Left cardiac atrium (tissue), 4 donors: ENCODE measurements around the gene OPN5. TPM values are rescaled to one million over a fixed set of nuclear protein-coding genes. Genes with fewer than 3 reads are reported as not detected.
"Not testable (repeated sequence)": the region's sequence is repeated elsewhere in the genome, so short reads cannot be mapped to it uniquely, and the experiment has no call there.

Source experiments
- ATAC-seq, 2 donors: fragments of 200-7000 bp; cut with Tn5 transposase; one replicate each; pipeline ENCODE4 v1.9.1; 2020; ENCODE audit warnings: mild to moderate bottlenecking in 2 of 2, moderate library complexity in 2 of 2
- DNase-seq: peaks from one replicate; pipeline ENCODE4 v3.0.0-alpha.2; 2020
- intact Hi-C, 2 donors: fragments of 100-400 bp; cut with DNase I; formaldehyde crosslinking; loops; one replicate each; pipeline versions ENCODE4 v1.14.1 to v1.15.1; 2022 to 2023
- long read RNA-seq: library from polyadenylated mRNA; unstranded; transcript quantifications from one replicate; pipeline ENCODE4 v2.0.0, GENCODE V29; 2021
- total RNA-seq, 2 donors: library from RNA; stranded (reverse); fragmentation: NEBNext Ultra II Directional; extraction: Animal tissue kit (Norgen Biotek cat#: 25700); gene quantifications; one replicate each; pipeline ENCODE4 v1.2.1, GENCODE V29; 2021
- donor health status: DM: no; HTN: yes; CAD: no.
- donor health status: DM: no; HTN: yes; CAD: no; lungs with severe emphysema.
- donor health status: DM: yes; HTN: yes; CAD: no.
- donor health status: Dilated cardiomyopathy.

Gene OPN5, protein sequence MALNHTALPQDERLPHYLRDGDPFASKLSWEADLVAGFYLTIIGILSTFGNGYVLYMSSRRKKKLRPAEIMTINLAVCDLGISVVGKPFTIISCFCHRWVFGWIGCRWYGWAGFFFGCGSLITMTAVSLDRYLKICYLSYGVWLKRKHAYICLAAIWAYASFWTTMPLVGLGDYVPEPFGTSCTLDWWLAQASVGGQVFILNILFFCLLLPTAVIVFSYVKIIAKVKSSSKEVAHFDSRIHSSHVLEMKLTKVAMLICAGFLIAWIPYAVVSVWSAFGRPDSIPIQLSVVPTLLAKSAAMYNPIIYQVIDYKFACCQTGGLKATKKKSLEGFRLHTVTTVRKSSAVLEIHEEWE
- not detected for total RNA-seq
- long read RNA-seq, result 0 reads

DNA sequence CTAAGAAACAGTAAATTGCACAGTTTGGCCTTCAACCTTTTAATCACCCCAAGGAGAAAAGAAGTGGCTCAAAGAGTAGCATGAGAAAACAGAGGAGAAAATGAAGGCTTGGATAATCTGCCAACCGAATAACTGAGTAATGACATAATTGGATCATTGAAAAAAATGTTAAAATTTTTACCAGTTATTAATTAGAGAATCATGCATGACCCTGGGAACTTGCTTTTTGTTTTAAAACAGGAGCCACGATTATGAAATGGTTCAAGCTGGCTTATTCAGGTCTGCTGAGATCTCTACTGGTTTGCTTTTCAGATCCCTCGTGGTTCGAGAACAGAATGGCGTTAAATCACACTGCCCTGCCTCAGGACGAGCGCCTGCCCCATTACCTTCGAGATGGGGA lies at the start of gene OPN5:
TSS of gene OPN5 (plus strand) at position 301 of the 400 bp plus-strand sequence. CDS start at position 336, 35 bp downstream.
- DNase-seq (no peak), ATAC-seq (no peak)
- intact Hi-C loops, result loop anchor here in 1 of 2 donors (5.0 kb wide), 1 partner anchor 149 kb away; no protein-coding TSS in a partner anchor

DNA sequence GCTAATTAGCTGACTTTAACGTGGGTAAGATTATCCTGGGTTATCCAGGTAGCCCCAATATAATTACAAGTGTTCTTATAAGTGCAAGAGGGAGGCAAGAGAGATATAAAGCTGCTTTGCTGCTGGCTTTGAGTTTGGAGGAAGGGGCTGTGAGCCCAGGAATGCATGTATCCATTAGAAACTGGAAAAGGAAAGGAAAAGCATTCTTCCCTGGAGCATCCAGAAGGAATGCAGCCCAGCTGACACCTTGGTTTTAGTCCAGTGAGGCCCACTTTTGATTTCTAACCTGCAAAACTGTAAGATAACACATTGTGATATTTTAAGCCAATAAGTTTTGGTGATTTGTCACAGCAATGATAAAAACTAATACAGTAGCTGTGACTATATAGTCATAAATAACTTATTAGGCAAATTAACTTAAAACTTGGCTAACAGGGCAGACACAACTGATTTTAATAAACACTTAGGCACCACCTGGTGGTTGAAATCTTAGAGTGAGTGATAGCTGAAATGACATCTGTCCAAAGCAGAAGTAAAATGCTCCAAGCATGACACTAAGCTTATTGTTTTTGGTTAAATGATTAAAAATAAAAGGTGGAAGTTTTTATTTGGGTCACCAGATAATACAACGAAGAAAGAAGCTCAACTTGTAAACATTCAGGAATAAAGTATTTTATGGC lies 47.8 kb upstream of the OPN5 start:
- no peak for ATAC-seq

DNA sequence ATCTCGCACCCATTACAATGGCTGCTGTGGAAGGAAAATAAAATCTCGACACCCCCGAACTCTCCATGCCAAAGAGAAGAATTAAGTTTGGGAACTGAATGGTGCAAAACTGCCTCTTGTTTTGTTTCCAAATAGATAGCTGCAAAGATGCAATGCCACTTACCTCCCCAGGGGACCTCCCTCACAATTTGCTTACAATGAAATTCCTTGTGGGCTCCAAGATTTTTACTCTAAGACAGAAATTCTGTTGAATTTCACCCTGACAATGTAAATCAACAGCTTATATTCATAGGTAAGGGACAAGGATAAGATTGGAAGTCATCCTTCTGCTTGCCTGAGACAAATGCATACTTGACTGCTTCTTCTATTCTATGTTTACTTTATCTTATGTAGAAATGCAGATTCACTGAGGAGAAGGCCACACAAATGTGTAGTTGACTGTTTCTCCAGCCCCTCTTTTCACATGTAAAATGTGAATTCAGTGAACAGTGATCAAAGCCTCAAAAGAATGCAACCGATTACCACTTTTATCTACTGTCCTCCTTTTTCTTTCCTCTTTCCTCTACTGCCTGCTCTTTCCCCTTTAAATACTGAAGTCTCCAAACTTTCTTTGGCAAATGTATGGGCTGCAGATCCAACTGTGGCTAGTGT lies 46.9 kb upstream of the OPN5 start:
- intact Hi-C loops, result loop anchor here in 1 of 2 donors (1.0 to 2.0 kb wide), 2 partner anchors 104 to 320 kb away; no protein-coding TSS in a partner anchor
- no peak for DNase-seq
- no peak for ATAC-seq

More for the DNA sequence above, 47.8 kb upstream of the OPN5 start:
- intact Hi-C loops, result loop anchor here in 1 of 2 donors (1.0 to 2.0 kb wide), 2 partner anchors 103 to 319 kb away; no protein-coding TSS in a partner anchor
- no peak for DNase-seq

DNA sequence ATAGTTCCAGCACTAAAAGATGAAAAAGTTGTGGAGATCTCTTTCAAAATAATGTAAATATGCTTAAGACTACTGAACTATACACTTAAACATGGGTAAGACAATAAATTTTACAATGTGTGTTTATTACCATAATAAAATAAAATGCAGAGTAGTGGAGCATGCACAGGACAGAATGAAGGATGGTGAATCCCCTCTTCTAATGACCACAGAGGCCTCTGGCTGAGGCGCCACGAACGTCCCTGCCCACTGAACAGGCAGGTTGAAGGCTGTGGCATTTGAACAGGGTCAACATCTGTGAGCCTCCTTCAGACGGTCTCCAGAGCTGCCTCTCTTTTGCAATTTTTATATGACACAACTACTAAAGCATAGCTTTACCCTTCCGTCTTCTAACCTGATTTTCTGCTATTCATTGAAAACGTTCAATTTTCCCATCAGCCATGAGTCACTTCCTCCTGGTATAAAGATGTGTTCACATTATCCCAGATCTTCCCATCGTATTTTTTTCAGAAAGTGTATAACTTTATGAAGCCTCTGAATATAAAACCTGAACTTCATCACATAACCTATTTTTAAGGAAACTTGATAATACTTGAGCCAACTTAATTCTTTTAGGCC lies 45.6 kb upstream of the OPN5 start:
- intact Hi-C loops, result no loop called here
- ATAC-seq (no peak), DNase-seq (no peak)

DNA sequence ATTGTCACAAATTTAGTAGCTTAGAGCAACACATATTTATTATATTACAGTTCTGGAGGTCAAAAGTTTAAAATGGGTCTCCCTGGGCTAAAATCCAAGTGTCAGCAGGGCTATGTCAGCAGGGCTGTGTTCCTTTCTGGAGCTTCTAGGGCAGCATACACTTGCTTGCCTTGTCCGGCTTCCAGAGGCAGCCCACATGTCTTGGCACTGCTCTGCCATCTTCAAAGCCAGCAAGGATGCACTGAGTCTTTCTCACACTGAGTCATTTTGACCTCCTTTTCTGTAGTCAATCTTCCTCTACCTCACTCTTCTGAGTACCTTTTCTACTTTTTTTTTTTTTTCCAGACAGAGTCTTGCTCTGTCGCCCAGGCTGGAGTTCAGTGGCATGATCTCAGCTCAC lies 44.4 kb upstream of the OPN5 start:
- peak in 1 of 2 donors; percentile 75 for ATAC-seq
- DNase-seq, result no peak
- intact Hi-C loops, result no loop called here

DNA sequence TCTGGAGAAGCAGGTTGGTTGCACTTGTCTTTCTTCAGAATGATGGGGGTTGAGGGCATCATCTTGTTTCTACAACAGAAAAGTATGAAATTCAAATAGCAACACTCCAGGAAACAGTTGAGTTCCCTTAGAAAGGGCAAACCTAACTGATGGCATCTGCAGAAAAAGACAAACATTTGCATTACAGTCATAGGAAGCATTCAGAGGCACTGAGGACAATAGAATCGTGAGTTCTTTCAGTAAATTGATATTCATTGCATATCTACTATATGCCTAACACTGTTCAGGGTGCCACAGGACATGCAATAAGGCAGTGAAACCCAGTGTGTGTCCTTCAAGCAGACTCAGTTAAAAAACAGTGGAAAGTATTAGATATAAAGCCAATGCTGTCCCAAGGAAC lies 41.1 kb upstream of the OPN5 start:
- no peak for ATAC-seq
- intact Hi-C loops, result no loop called here
- DNase-seq, result no peak

DNA sequence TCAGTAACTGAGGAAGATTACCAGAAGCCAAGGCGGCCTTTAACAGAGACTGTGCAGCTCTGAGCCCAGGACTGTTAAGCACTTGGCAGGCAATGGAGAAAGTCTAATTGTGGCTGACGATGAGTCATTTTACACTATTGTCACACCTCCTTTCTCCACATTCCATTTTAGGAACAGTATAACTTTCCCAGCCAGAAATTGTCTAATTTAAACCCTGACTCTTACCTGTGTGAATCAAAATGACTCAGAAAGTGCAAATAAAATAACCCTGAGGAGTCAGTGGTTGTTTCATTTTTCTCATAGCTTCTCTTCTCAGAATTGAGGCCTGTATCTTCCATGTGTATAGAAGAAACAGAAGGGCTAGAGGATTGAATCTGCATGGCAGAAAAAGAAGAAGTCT lies 40.0 kb upstream of the OPN5 start:
- DNase-seq (no peak), ATAC-seq (peak; percentile 94 to 95)
- intact Hi-C loops, result no loop called here

DNA sequence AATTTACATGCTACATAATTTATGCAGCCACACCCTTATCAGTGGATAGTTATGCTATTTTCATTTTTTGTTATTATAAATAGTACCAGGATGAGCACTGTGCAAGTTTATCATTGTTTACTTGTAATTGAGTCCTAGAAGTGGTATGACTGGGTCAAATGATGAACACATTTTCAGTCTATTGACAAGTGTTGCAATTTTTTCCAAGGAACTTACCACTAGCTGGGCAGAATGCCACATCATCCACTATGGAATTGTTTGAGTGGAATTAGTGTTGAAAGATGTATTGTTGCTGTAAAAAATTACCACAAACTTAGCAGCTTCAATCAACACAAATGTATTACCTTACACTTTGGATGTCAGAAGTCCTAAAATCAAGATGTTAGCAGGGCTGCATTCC lies 38.1 kb upstream of the OPN5 start:
- intact Hi-C loops, result no loop called here
- no peak for ATAC-seq
- no peak for DNase-seq

DNA sequence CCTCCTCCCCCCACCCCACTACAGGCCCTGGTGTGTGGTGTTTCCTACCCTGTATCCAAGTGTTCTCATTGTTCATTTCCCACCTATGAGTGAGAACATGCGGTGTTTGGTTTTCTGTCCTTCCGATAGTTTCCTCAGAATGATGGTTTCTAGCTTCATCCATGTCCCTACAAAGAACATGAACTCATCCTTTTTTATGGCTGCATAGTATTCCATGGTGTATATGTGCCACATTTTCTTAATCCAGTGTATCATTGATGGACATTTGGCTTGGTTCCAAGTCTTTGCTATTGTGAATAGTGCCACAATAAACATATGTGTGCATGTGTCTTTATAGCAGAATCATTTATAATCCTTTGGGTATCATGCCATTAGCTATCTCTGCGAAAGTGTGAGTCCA lies 36.6 kb upstream of the OPN5 start:
- intact Hi-C loops, ATAC-seq, DNase-seq: not testable (repeated sequence)

DNA sequence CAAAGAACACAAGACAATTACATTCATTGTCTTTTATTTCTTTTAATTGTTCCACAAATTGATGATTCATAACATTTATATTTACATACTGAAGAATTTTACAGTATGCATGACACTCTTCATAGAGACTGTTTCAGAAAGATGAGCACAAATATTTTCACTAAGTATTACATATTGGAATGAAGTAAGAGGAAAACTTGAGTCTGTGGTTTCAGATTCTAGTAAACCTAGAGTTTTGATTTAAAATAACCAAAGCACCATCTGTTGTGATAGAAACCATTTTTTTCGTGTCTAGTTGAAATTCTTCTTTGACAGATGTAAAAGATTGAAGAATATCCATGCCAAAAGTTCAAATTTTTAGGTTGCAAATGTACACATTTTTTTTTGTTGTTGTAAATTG lies 32.1 kb upstream of the OPN5 start:
- intact Hi-C loops, result no loop called here
- DNase-seq (no peak), ATAC-seq (no peak)

DNA sequence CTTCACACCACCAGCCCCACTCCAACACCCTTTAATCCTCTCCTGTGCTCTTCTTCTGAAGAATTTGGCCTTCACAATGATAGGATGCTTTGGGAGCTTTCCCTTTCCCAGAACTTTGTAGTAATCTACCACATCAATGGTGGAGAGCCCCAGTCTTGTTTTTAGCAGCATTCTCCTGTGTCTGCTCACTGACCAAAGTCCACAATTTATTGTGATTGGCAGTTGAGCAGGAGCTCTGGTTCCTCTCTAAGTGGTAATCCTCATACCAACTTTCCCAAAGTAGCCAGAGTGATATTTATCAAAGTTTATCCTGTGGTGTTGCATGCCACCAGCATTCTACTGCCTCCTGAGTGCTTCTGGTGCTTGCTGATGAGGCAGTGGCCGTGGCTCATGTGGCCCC lies 29.0 kb upstream of the OPN5 start:
- ATAC-seq (no peak), DNase-seq (no peak)
- intact Hi-C loops, result no loop called here

DNA sequence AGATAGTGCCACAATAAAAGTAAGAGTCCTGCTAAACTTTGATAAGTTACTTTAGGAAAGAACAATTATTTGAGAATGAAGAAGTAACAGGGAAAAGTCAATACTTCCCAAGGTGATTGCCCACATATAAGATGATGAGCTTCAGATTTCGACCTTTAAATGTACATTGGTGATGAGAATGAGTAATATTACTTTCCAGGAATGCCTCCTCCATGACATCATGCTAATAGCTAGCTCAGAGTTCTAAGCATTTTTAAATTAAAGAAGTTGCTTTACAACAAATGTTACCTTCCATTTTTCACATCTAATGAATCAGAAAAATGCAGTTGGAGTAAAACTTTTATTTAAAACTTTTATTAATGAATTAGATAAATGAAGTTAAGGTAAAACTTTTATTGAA lies 22.5 kb upstream of the OPN5 start:
- intact Hi-C loops, result no loop called here
- DNase-seq, result no peak
- ATAC-seq, result no peak

DNA sequence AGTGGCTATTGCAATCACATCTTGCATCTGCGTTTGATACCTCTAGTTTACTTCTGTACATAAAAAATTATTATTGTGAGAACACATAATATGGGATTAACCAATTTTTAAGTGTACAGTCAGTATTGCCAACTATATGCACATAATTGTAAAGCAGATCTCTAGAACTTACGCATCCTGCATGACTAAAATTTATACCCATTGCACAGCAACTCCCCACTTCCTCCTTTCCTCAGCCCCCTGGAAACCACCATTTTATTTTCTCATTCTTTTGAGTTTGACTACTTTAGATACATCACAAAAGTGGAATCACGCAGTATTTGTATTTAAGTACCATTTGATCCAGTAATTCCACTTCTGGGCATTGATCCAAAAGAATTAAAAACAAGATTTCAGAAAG lies 19.3 kb upstream of the OPN5 start:
- intact Hi-C loops, result no loop called here
- no peak for ATAC-seq
- DNase-seq, result no peak

DNA sequence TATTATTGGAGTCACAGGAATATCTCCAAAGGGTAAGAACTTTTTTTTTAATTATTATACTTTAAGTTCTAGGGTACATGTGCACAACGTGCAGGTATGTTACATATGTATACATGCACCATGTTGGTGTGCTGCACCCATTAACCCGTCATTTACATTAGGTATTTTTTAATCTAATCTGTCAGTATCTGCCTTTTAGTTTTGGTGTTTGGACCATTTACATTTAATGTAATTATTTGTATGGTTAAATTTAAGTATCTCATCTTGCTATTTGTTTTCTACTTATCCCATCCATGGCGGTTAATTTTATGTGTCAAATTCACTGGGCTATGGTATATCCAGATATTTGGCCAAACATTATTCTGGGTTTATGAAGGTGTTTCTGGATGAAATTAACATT lies 15.4 kb upstream of the OPN5 start:
- intact Hi-C loops, result no loop called here
- ATAC-seq, result no peak
- no peak for DNase-seq

DNA sequence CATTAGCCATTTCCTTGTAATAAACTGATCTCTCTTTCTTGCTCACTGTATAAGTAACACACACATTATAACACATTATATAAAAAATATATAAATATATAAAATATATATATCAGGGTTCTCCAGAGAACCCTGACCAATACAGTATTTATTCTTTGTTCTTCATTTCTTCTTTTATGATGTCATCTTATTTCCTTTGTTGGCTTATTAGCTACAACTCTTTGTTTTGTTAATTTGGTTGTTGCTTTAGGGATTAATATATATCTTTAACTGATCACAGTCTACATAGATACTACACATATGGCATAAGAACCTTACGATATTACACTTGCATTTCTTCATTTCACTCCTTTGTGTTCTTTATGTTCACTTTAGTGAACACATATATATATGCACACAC lies 14.7 kb upstream of the OPN5 start:
- ATAC-seq, result no peak
- no peak for DNase-seq
- intact Hi-C loops, result no loop called here

DNA sequence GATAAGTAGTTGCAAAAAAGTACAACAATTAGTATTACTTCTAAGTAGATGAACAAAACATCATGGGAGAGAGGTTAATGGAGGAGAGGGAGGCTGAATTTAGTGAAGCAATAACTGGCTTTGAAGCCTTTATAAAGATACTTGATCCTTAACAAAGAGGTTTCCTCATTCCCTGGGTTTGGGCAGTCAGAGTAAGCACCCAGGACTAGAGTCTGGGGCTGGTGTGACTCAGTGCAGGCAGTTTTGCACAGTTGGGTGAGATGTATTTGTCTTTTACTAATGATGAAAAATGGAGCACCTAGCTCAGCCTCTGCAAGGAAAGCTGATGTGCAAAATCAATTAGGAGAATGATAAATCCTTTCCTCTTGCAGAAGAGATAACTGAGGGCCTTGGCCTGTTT lies 11.8 kb upstream of the OPN5 start:
- intact Hi-C loops, result no loop called here
- DNase-seq (no peak), ATAC-seq (no peak)

DNA sequence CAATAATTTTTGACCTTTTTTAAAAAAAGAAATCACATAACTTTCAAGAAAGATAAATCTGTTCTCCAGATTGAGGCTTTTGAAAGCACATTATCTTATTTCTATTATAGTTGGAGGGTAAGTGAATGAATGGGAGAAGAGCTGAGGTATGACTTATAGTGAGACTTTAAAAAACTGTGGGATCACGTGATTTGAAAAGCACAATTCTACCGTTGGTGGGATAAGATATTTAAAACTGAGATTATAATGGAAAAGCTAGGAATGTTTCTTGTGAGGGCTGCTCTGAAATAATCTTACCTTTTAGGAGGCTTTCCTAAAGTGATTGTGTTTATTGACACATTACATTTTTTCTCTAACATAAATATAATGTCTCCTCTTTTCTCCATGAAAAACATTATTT lies 9.5 kb upstream of the OPN5 start:
- no peak for DNase-seq
- ATAC-seq, result no peak
- intact Hi-C loops, result no loop called here

DNA sequence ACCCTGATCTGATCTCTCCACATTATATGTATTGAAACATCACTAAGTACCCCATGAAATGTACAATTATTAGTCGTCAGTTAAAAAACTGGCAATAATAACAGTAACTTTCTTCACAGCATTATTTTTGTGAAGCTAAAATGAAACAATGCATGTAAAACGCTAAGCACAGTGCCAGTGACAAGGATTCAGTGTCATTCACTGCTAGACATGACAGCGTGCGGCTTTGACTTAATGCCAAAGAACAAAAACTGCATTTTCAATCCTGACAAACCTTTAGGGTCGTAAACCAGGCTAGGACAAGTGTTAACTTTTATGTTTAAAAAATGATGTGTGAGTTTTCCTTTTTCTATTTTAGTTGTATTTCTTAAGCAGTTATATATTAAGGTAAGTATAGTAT lies 8.8 kb upstream of the OPN5 start:
- ATAC-seq (no peak), DNase-seq (no peak)
- intact Hi-C loops, result no loop called here

DNA sequence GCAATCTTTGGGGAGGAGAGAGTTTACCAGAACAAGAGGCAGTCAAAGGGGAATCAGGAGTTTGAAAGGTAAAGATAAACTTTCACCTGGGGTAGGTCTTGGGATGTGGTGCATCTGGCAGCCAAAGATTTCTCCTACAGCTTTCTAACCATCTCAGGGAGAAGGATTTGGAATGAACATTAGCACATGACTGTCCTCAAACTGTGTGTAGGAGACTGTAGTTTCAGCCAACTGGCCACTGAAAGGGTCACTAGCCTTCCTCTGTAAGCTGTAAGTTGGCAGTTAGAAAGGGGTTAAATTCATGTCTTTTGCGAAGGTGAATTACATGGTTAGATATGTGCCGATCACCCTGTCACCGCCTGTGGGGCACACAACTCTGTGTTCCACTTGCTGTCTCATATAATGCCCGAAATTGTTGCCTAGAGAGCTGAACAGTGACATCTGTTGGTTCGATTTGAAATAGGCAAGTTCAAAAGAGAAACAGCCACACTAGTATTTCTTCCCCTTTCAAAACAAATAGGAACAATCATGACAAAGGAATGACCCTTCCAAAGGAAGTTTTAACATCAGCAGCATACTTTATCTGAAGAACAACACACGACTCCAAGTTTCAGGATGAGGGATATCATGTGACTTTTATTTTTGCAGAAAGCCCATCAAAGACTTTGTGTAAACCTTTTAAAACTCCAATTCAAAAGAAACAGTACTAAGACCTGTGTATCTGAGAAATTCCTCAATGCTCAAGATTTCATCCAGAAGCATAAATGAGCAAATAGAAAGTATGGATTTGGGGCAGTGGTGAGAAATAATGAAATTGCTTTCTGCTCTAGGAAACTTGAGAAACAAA lies 1.1 kb upstream of the OPN5 start:
- no peak for DNase-seq

More for the DNA sequence above, 1.1 kb upstream of the OPN5 start:
- intact Hi-C loops, result loop anchor here (1.0 to 5.0 kb wide), 3 partner anchors 148 to 366 kb away; no protein-coding TSS in a partner anchor
- peak; percentile 89 to 90 for ATAC-seq
